HepG2 (cell line): ENCODE results near the gene LRTM2. TPM values are rescaled to one million over a fixed set of nuclear protein-coding genes. Genes with fewer than 3 reads are reported as not detected.
A peak's percentile ranks its signal among the peaks of the same experiment; 100 is the strongest.

ENCODE experiments used
- ATAC-seq: fragments of 200-7000 bp; cut with Tn5 transposase; 3 replicates; pipeline ENCODE4 v1.9.1; 2020; ENCODE audit warnings: mild to moderate bottlenecking, moderate library complexity
- BruUV-seq: library from RNA; stranded (reverse); fragments of 400-500 nt; replicated peaks from 2 replicates; lab custom pipeline; 2021; lab: Mats Ljungman, UMichigan
- CTCF ChIA-PET: fragments of 300-600 bp; formaldehyde crosslinking; extraction: SDS; loops from one replicate; lab custom pipeline; 2021; ENCODE audit warnings: low total read pairs, inconsistent platforms, low intra/inter-chr PET ratio; lab: Yijun Ruan, JAX
- POLR2A ChIA-PET: fragments of 350-600 bp; sonication (Branson Sonifier 250); formaldehyde crosslinking; loops from one replicate; lab custom pipeline; 2020; ENCODE audit warnings: antibody characterized with exemption, inconsistent platforms; lab: Yijun Ruan, JAX
- DNase-seq: peaks from one replicate; pipeline ENCODE4 v3.0.0-alpha.2; 2015; ENCODE audit warnings: low spot score
- FAIRE-seq: peaks from 3 replicates; lab custom pipeline; 2011; peaks lifted over from hg19 to GRCh38; lab: Jason Lieb, UNC
- H2AFZ ChIP-seq: one replicate; pipeline ENCODE4 v1.6.1; 2011; ENCODE audit warnings: low read length, inconsistent platforms
- H3K27ac ChIP-seq: fragments of 300-600 bp; 3 replicates; pipeline ENCODE4 v1.8.0; 2011; ENCODE audit warnings: mixed run types, mild to moderate bottlenecking, mixed read lengths, low read length, inconsistent platforms; ENCODE audit not compliant: insufficient read depth; ENCODE audit errors: extremely low read length
- H3K27me3 ChIP-seq, 2 experiments: fragments of 200-600 bp in 1 of 2; 2 replicates in 1 of 2; 3 replicates in 1 of 2; pipeline versions ENCODE4 v1.6.0 to v1.8.0; 2011; ENCODE audit warnings: low read length in 2 of 2, mild to moderate bottlenecking in 2 of 2, moderate library complexity in 2 of 2, inconsistent platforms in 1 of 2; ENCODE audit not compliant: insufficient read depth in 2 of 2, control insufficient read depth in 1 of 2
- H3K36me3 ChIP-seq, 2 experiments: fragments of 200-600 bp in 1 of 2; replicated peaks in 1 of 2; 2 replicates in 1 of 2; 3 replicates in 1 of 2; pipeline versions ENCODE4 v1.5.1 to v1.8.0; 2011; ENCODE audit warnings: low read length in 2 of 2, inconsistent platforms in 1 of 2; ENCODE audit not compliant: insufficient read depth in 2 of 2, control insufficient read depth in 1 of 2
- H3K4me1 ChIP-seq: 2 replicates; pipeline ENCODE4 v1.5.1; 2012; ENCODE audit warnings: low read length, inconsistent platforms; ENCODE audit not compliant: insufficient read depth
- H3K4me2 ChIP-seq: 2 replicates; pipeline ENCODE4 v1.6.0; 2011; ENCODE audit warnings: low read depth, low read length, inconsistent platforms
- H3K4me3 ChIP-seq, 3 experiments: fragments of 200-600 bp in 1 of 3; sonication (generic), shearing (Covaris generic) in 1 of 3; replicated peaks in 1 of 3; 2 replicates each; pipeline ENCODE4 v1.5.1; 2011 to 2016; ENCODE audit warnings: low read length in 3 of 3, inconsistent platforms in 2 of 3, low read depth in 2 of 3, mild to moderate bottlenecking in 2 of 3, control low read depth in 1 of 3, mixed read lengths in 1 of 3; ENCODE audit not compliant: insufficient read depth in 1 of 3
- H3K79me2 ChIP-seq: one replicate; pipeline ENCODE4 v1.6.1; 2011; ENCODE audit warnings: low read length, inconsistent platforms; ENCODE audit not compliant: insufficient read depth
- H3K9ac ChIP-seq: 2 replicates; pipeline ENCODE4 v1.6.0; 2011; ENCODE audit warnings: mild to moderate bottlenecking, low read depth, low read length, inconsistent platforms; ENCODE audit not compliant: insufficient read depth
- H3K9me3 ChIP-seq: 2 replicates; pipeline ENCODE4 v1.5.1; 2012; ENCODE audit warnings: mild to moderate bottlenecking, low read length
- H4K20me1 ChIP-seq: 2 replicates; pipeline ENCODE4 v1.6.0; 2011; ENCODE audit warnings: inconsistent platforms, mild to moderate bottlenecking, low read length, moderate library complexity; ENCODE audit not compliant: insufficient read depth
- ATF4 ChIP-seq, 2 experiments: fragments of 450-650 bp in 1 of 2; sonication (generic) in 1 of 2; formaldehyde crosslinking; IDR thresholded peaks; 2 replicates each; pipeline versions ENCODE4 v1.5.0 to v1.8.0; 2020 to 2022; ENCODE audit warnings: mild to moderate bottlenecking in 1 of 2, missing genetic modification reagents in 1 of 2
- FOXM1 ChIP-seq: sonication (generic); formaldehyde crosslinking; IDR thresholded peaks from 2 replicates; pipeline ENCODE4 v1.5.0; 2020; ENCODE audit warnings: missing genetic modification reagents
- FOXO4 ChIP-seq: sonication (generic); formaldehyde crosslinking; conservative IDR thresholded peaks from 2 replicates; pipeline ENCODE4 v1.8.1; 2023; ENCODE audit warnings: missing genetic modification reagents
- HMGXB4 ChIP-seq, 2 experiments: sonication (generic) in 1 of 2; formaldehyde crosslinking in 1 of 2; IDR thresholded peaks; 2 replicates each; pipeline versions ENCODE4 v1.4.0 to v1.6.1; 2018 to 2020; ENCODE audit warnings: missing genetic modification reagents in 2 of 2, borderline replicate concordance in 1 of 2, low read depth in 1 of 2, mild to moderate bottlenecking in 1 of 2, missing biosample characterization in 1 of 2
- MXI1 ChIP-seq: IDR thresholded peaks from 3 replicates; pipeline ENCODE4 v1.6.1; 2012; ENCODE audit warnings: low read depth, low read length, inconsistent platforms, borderline replicate concordance
- NR2C2 ChIP-seq: sonication (generic); formaldehyde crosslinking; IDR thresholded peaks from 2 replicates; pipeline ENCODE4 v1.4.0; 2020; ENCODE audit warnings: missing genetic modification reagents, mild to moderate bottlenecking, moderate library complexity, borderline replicate concordance
- SAP130 ChIP-seq: IDR thresholded peaks from 2 replicates; pipeline ENCODE4 v1.6.1; 2016; ENCODE audit warnings: low read depth
- SKIL ChIP-seq: sonication (generic); formaldehyde crosslinking; IDR thresholded peaks from 2 replicates; pipeline ENCODE4 v1.8.0; 2022; ENCODE audit warnings: missing genetic modification reagents, mild to moderate bottlenecking, moderate library complexity, borderline replicate concordance
- ZBTB2 ChIP-seq: sonication (generic); formaldehyde crosslinking; IDR thresholded peaks from 2 replicates; pipeline ENCODE4 v1.8.0; 2022; ENCODE audit warnings: low read depth, missing genetic modification reagents
- ZBTB7B ChIP-seq: sonication (generic); formaldehyde crosslinking; IDR thresholded peaks from 2 replicates; pipeline ENCODE4 v1.4.0; 2020; ENCODE audit warnings: missing genetic modification reagents
- ZNF703 ChIP-seq: sonication (generic); formaldehyde crosslinking; IDR thresholded peaks from 2 replicates; pipeline ENCODE4 v1.5.1; 2020; ENCODE audit warnings: missing genetic modification reagents, mild to moderate bottlenecking, moderate library complexity, borderline replicate concordance
- ZNF784 ChIP-seq: sonication (generic); formaldehyde crosslinking; IDR thresholded peaks from 2 replicates; pipeline ENCODE4 v1.5.1; 2020; ENCODE audit warnings: missing genetic modification reagents, mild to moderate bottlenecking, borderline replicate concordance
- ZNF788 ChIP-seq: sonication (generic); formaldehyde crosslinking; IDR thresholded peaks from 2 replicates; pipeline ENCODE4 v1.5.0; 2020; ENCODE audit warnings: mild to moderate bottlenecking, missing genetic modification reagents, borderline replicate concordance
- WGBS: methylation state at CpG from one replicate; pipeline ENCODE4 v1.1.6; 2017; ENCODE audit warnings: low lambda C conversion rate; 5-methylcytosine and 5-hydroxymethylcytosine counted together
- in situ Hi-C: cut with HindIII; loops from 2 replicates; pipeline ENCODE4 v1.10.0; 2017; ENCODE audit warnings: low pct_unique_long_range_greater_than_20kb; ENCODE audit not compliant: extremely low pct_ligation_motif_present
- intact Hi-C: fragments of 100-400 bp; cut with micrococcal nuclease; formaldehyde crosslinking; loops from one replicate; pipeline ENCODE4 v1.10.0; 2022; ENCODE audit not compliant: unreplicated experiment
- polyA plus RNA-seq, 8 experiments: library from polyadenylated mRNA; depleted of rRNA in 3 of 8; stranded (reverse) in 7 of 8; unstranded in 1 of 8; fragments of >200 nt; fragmentation: Illumina TruSeq in 4 of 8; extraction: Trizol in 4 of 8; gene quantifications; 2 replicates each; pipeline versions ENCODE4 v1.2.1 to v1.2.3, GENCODE V29; 2011 to 2016; ENCODE audit warnings: low read depth in 4 of 8, missing spikeins in 1 of 8, mixed read lengths in 1 of 8; ENCODE audit not compliant: insufficient read depth in 1 of 8
- total RNA-seq, 5 experiments: library from RNA; depleted of rRNA; stranded (reverse); fragments of >200 nt; fragmentation: Illumina TruSeq; extraction: Trizol; gene quantifications; 2 replicates each; pipeline ENCODE4 v1.2.3, GENCODE V29; 2016; ENCODE audit warnings: low read depth in 1 of 5

The LRTM2 gene
- total and polyA plus RNA-seq, 2 of the 13 experiments (the other 11 are each of a cell fraction or from before 2014, with no cell fraction given), result 0.09 TPM; not detected in 1

GRCh38 chr12:1816730-1817348, 3.5 kb upstream of the LRTM2 start:
- peaks cover 3 to 25% of the 10 kb centered on the region in 2 experiments; a peak in 4 of 5 replicates for H3K27me3 ChIP-seq
- POLR2A ChIA-PET, result interaction anchor here (1.2 to 1.3 kb wide), 2 partner anchors 123 to 126 kb away, joined by 3 read pairs; partner anchors contain the start of gene ADIPOR2
- 78% methylated on average over 7 of the region's 9 CpGs for WGBS
- no peak for TF ChIP-seq ZNF784
- TF ChIP-seq HMGXB4 (CRISPR knock-in tag; IDR thresholded peaks at IDR 0.05; ENCODE audit: borderline replicate concordance in 1 of 2, low read depth in 1 of 2), result no peak
- TF ChIP-seq SKIL (CRISPR knock-in tag), result peak; percentile 18; the same call in 1 of the 2 replicates
- no peak for TF ChIP-seq SAP130 (CRISPR knock-in tag)
- TF ChIP-seq MXI1, result peak; percentile 39; the same call in 1 of the 3 replicates
- 0 out of 4 replicates have a peak, but pooled peaks of 1 of the 2 experiments have one; percentile 15 for TF ChIP-seq ATF4 (CRISPR knock-in tag; IDR thresholded peaks at IDR 0.05)
- no peak for TF ChIP-seq ZNF703 (CRISPR knock-in tag)
- TF ChIP-seq FOXO4, result no peak
- no peak for TF ChIP-seq ZBTB7B
- TF ChIP-seq FOXM1 (CRISPR knock-in tag), result no peak
- TF ChIP-seq ZBTB2 (CRISPR knock-in tag), result peak; percentile 43; the same call in 1 of the 2 replicates
- TF ChIP-seq ZNF788 (CRISPR knock-in tag), result 0 out of 2 replicates have a peak, but pooled peaks have one; percentile 24
- no peak for TF ChIP-seq NR2C2 (CRISPR knock-in tag)

More at GRCh38 chr12:1816730-1817348, 3.5 kb upstream of the LRTM2 start:
- no TSS peak for BruUV-seq
- peak overlapping the region; percentile 38; the same call in 1 of the 2 replicates for H3K9ac ChIP-seq
- in situ Hi-C loops, result no loop called here
- intact Hi-C loops, result no loop called here
- H4K20me1 ChIP-seq, result no peaks in the 10 kb centered on the region
- peak overlapping the region; percentile 73 for H3K27ac ChIP-seq
- no peaks in the 10 kb centered on the region for H3K36me3 ChIP-seq
- DNase-seq (no peak), FAIRE-seq (no peak), ATAC-seq (no peak)
- no peaks in the 10 kb centered on the region for H3K79me2 ChIP-seq
- peak overlapping the region in 1 of 3 experiments; percentile 54; a peak in 2 of 6 replicates for H3K4me3 ChIP-seq
- CTCF ChIA-PET, result no interaction called here
- no peak overlapping the region for H2AFZ ChIP-seq
- peaks cover 76% of the 10 kb centered on the region for H3K4me1 ChIP-seq
- H3K9me3 ChIP-seq, result no peaks in the 10 kb centered on the region
- peak overlapping the region; percentile 85 for H3K4me2 ChIP-seq
